NT2/D1 (cell line): ENCODE results near the gene ZNF730.
A peak's percentile ranks its signal among the peaks of the same experiment; 100 is the strongest.
"Not testable (repeated sequence)": the region's sequence is repeated elsewhere in the genome, so short reads cannot be mapped to it uniquely, and the experiment has no call there.

Source experiments
- DNase-seq: peaks from one replicate; pipeline ENCODE4 v3.0.0-alpha.2; 2011; ENCODE audit warnings: low read depth, low spot score
- H3K27me3 ChIP-seq: 2 replicates; pipeline ENCODE4 v1.6.0; 2011; ENCODE audit warnings: mild to moderate bottlenecking; ENCODE audit not compliant: insufficient read length, insufficient read depth
- H3K36me3 ChIP-seq: 2 replicates; pipeline ENCODE4 v1.6.1; 2011; ENCODE audit warnings: mild to moderate bottlenecking, low read length, mixed read lengths; ENCODE audit not compliant: insufficient read depth, insufficient read length
- H3K4me1 ChIP-seq: 2 replicates; pipeline ENCODE4 v1.5.1; 2011; ENCODE audit not compliant: insufficient read depth, insufficient read length
- H3K4me3 ChIP-seq: 2 replicates; pipeline ENCODE4 v1.5.1; 2011; ENCODE audit warnings: low read depth; ENCODE audit not compliant: insufficient read length
- H3K9ac ChIP-seq: 2 replicates; pipeline ENCODE4 v1.6.0; 2011; ENCODE audit warnings: low read depth; ENCODE audit not compliant: insufficient read length
- H3K9me3 ChIP-seq: 2 replicates; pipeline ENCODE4 v1.5.1; 2011; ENCODE audit warnings: mild to moderate bottlenecking, low read length; ENCODE audit not compliant: insufficient read depth
- SUZ12 ChIP-seq: IDR thresholded peaks from 2 replicates; pipeline ENCODE4 v1.6.1; 2011; ENCODE audit not compliant: insufficient read length, insufficient read depth; ENCODE audit errors: extremely low read depth
- YY1 ChIP-seq: IDR thresholded peaks from 2 replicates; pipeline ENCODE4 v1.6.1; 2011; ENCODE audit not compliant: insufficient read length, insufficient read depth
- ZNF274 ChIP-seq: IDR thresholded peaks from 2 replicates; pipeline ENCODE4 v1.6.1; 2011; ENCODE audit warnings: mild to moderate bottlenecking, low read depth, low read length

ZNF730 gene

GRCh38 chr19:23116802-23117571, at the start of gene ZNF730:
Gene ZNF730 (plus strand): TSS chr19:23117025. CDS start chr19:23117174, 149 bp downstream.
- Histone ChIP-seq H3K4me1 (no peaks in the 10 kb centered on the region), H3K36me3 (peaks cover 12% of the 10 kb centered on the region), H3K27me3 (no peaks in the 10 kb centered on the region), H3K4me3 (peak within 1 kb of the TSS; percentile 68), H3K9ac (peak within 1 kb of the TSS; percentile 88), H3K9me3 (no peaks in the 10 kb centered on the region)
- DNase-seq, result peak; percentile 81
- TF ChIP-seq SUZ12 (no peak), YY1 (no peak), ZNF274 (no peak)

GRCh38 chr19:23070353-23071146, 46.3 kb upstream of the ZNF730 start:
- Histone ChIP-seq H3K27me3 (peaks cover 23% of the 10 kb centered on the region), H3K4me1 (no peaks in the 10 kb centered on the region), H3K9me3 (peaks cover 18% of the 10 kb centered on the region; the same call in 1 of the 2 replicates), H3K9ac (peak overlapping the region; percentile 85), H3K36me3 (no peaks in the 10 kb centered on the region), H3K4me3 (peak overlapping the region; percentile 61)
- TF ChIP-seq SUZ12, result no peak
- TF ChIP-seq YY1, result no peak
- TF ChIP-seq ZNF274, result no peak
- DNase-seq, result peak; percentile 79

- peaks cover 18% of the 10 kb centered on the region; the same call in 1 of the 2 replicates for H3K9me3 ChIP-seq
- H3K4me1 ChIP-seq, result no peaks in the 10 kb centered on the region
- DNase-seq, result peak; percentile 71
- no peak for TF ChIP-seq ZNF274
- no peak for TF ChIP-seq YY1
- no peak for TF ChIP-seq SUZ12
- peaks cover under 1% of the 10 kb centered on the region for H3K36me3 ChIP-seq
- peaks cover 23% of the 10 kb centered on the region for H3K27me3 ChIP-seq
- H3K4me3 ChIP-seq, result peak overlapping the region; percentile 61
- H3K9ac ChIP-seq, result peak overlapping the region; percentile 85
Measured at GRCh38 chr19:23071147-23071511, 45.7 kb upstream of the ZNF730 start.

GRCh38 chr19:23075031-23075733, 41.6 kb upstream of the ZNF730 start:
- H3K36me3 ChIP-seq, result peaks cover 29% of the 10 kb centered on the region
- H3K4me3 ChIP-seq, result peak overlapping the region; percentile 100
- TF ChIP-seq SUZ12 (no peak), ZNF274 (no peak), YY1 (peak; percentile 60)
- H3K9me3 ChIP-seq, result no peaks in the 10 kb centered on the region
- H3K4me1 ChIP-seq, result no peaks in the 10 kb centered on the region
- H3K27me3 ChIP-seq, result peaks cover 23% of the 10 kb centered on the region
- H3K9ac ChIP-seq, result peak overlapping the region; percentile 100
- peak; percentile 94 for DNase-seq

DNA sequence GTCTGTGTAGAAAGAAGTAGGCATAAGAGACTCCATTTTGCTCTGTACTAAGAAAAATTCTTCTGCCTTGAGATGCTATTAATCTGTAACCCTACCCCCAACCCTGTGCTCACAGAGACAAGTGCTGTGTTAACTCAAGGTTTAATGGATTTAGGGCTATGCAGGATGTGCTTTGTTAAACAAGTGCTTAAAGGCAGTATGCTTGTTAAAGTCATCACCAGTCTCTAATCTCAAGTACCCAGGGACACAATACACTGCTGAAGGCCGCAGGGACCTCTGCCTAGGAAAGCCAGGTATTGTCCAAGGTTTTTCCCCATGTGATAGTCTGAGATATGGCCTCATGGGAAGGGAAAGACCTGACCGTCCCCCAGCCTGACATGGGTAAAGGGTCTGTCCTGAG, 39.0 kb upstream of the ZNF730 start:
- H3K9me3 ChIP-seq, H3K27me3 ChIP-seq, H3K9ac ChIP-seq, H3K4me3 ChIP-seq, H3K4me1 ChIP-seq: not testable (repeated sequence)
- H3K36me3 ChIP-seq, result peaks cover 50% of the 10 kb centered on the region
- peak; percentile 8 for DNase-seq

DNA sequence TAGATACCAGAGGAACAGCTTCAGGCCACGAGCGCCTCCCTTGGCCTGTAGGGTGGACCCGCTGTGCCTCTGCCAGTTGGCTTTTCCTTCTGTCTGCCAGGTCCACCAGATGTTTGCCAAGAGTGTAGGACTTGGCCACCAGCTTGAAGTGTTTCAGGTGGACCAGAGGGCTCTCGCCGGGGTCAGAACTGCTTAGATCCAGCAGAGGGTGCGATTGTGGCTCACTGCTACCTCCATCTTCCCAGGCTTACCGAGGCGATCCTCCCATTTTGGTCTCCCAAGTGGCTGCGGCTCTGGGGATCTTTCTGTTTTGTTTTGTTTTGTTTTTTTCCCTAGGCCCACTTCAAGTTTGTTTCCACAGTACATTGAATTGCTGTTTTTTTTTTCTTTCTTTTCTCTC, 23.0 kb upstream of the ZNF730 start:
- no peak for DNase-seq
- Histone ChIP-seq H3K4me1 (no peaks in the 10 kb centered on the region), H3K9me3 (peaks cover 32% of the 10 kb centered on the region), H3K9ac (no peak overlapping the region), H3K27me3 (no peaks in the 10 kb centered on the region), H3K4me3 (no peak overlapping the region), H3K36me3 (peaks cover 77% of the 10 kb centered on the region)
- TF ChIP-seq SUZ12 (no peak), YY1 (no peak), ZNF274 (no peak)

GRCh38 chr19:23095418-23095817, 21.4 kb upstream of the ZNF730 start:
- Histone ChIP-seq H3K27me3 (no peaks in the 10 kb centered on the region), H3K9me3 (peaks cover 17% of the 10 kb centered on the region), H3K4me1 (no peaks in the 10 kb centered on the region), H3K4me3 (no peak overlapping the region), H3K9ac (no peak overlapping the region), H3K36me3 (peaks cover 85% of the 10 kb centered on the region)
- TF ChIP-seq SUZ12 (no peak), ZNF274 (no peak), YY1 (no peak)
- DNase-seq, result no peak
